PC-9 (cell line): Measurements from ENCODE around the gene INTS11. TPM values are rescaled to one million over a fixed set of nuclear protein-coding genes. Genes with fewer than 3 reads are reported as not detected.
A peak's percentile ranks its signal among the peaks of the same experiment; 100 is the strongest.

Experiments
- BruUV-seq: library from RNA; stranded (reverse); fragments of 400-500 nt; replicated peaks from 2 replicates; lab custom pipeline; 2021; lab: Mats Ljungman, UMichigan
- CTCF ChIA-PET: fragments of 300-600 bp; sonication (Branson Sonifier 250); formaldehyde crosslinking; loops from one replicate; lab custom pipeline; 2022; ENCODE audit warnings: antibody characterized with exemption; lab: Charles Lee
- POLR2A ChIA-PET: fragments of 300-600 bp; sonication (Branson Sonifier 250); formaldehyde crosslinking; loops from one replicate; lab custom pipeline; 2022; ENCODE audit warnings: antibody characterized with exemption; ENCODE audit not compliant: unreplicated experiment; lab: Charles Lee
- DNase-seq, 2 experiments: peaks; one replicate each; pipeline versions ENCODE4 v3.0.0 to v3.0.0-alpha.2; 2015 to 2022; ENCODE audit warnings: mixed read lengths in 1 of 2
- H2AFZ ChIP-seq: fragments of 200-600 bp; sonication (generic); 2 replicates; pipeline ENCODE4 v1.8.1; 2017; ENCODE audit warnings: antibody characterized with exemption
- H3F3A ChIP-seq: fragments of 200-600 bp; sonication (generic); 2 replicates; pipeline ENCODE4 v1.8.1; 2017; ENCODE audit warnings: antibody characterized with exemption, mild to moderate bottlenecking, low read depth; ENCODE audit not compliant: insufficient read depth
- H3K27ac ChIP-seq: fragments of 200-600 bp; sonication (generic); 2 replicates; pipeline ENCODE4 v1.6.1; 2016; ENCODE audit warnings: mixed run types
- H3K27me3 ChIP-seq: fragments of 200-600 bp; sonication (generic); 2 replicates; pipeline ENCODE4 v1.6.1; 2016; ENCODE audit warnings: low read depth, mixed run types; ENCODE audit not compliant: insufficient read depth
- H3K36me3 ChIP-seq: fragments of 200-600 bp; sonication (generic); 2 replicates; pipeline ENCODE4 v1.6.1; 2016; ENCODE audit warnings: low read depth, mixed run types
- H3K4me1 ChIP-seq: fragments of 200-600 bp; sonication (generic); replicated peaks from 2 replicates; pipeline ENCODE4 v1.6.1; 2016; ENCODE audit warnings: mixed run types; ENCODE audit not compliant: insufficient read depth
- H3K4me2 ChIP-seq: fragments of 200-600 bp; sonication (generic); 2 replicates; pipeline ENCODE4 v1.6.1; 2017; ENCODE audit warnings: mixed run types
- H3K4me3 ChIP-seq: fragments of 200-600 bp; sonication (generic); 2 replicates; pipeline ENCODE4 v1.6.1; 2016; ENCODE audit warnings: mixed run types
- H3K79me2 ChIP-seq: fragments of 200-600 bp; sonication (generic); 2 replicates; pipeline ENCODE4 v1.6.1; 2017; ENCODE audit warnings: low read depth, mixed run types
- H3K9me2 ChIP-seq: fragments of 200-600 bp; sonication (generic); 2 replicates; pipeline ENCODE4 v1.8.1; 2017; ENCODE audit warnings: mild to moderate bottlenecking; ENCODE audit not compliant: insufficient read depth
- H3K9me3 ChIP-seq: fragments of 200-600 bp; sonication (generic); 2 replicates; pipeline ENCODE4 v1.8.1; 2016; ENCODE audit warnings: low read depth; ENCODE audit not compliant: insufficient read depth
- H4K20me1 ChIP-seq: fragments of 200-600 bp; sonication (generic); 2 replicates; pipeline ENCODE4 v1.8.1; 2017; ENCODE audit not compliant: insufficient read depth
- EZH2 ChIP-seq: fragments of 200-600 bp; sonication (generic); IDR thresholded peaks from 2 replicates; pipeline ENCODE4 v1.8.0; 2017; ENCODE audit warnings: antibody characterized with exemption, low read depth
- intact Hi-C: fragments of 100-400 bp; cut with micrococcal nuclease; formaldehyde crosslinking; loops from one replicate; pipeline ENCODE4 v1.10.0; 2022; ENCODE audit not compliant: unreplicated experiment
- total RNA-seq: library from RNA; stranded (reverse); gene quantifications from 2 replicates; pipeline ENCODE4 v1.2.3, GENCODE V29; 2021
- TF ChIP-seq, protein P1 (sequence below): fragments of 200-600 bp; sonication (generic); conservative IDR thresholded peaks from 2 replicates; pipeline ENCODE4 v1.6.1; 2017; ENCODE audit warnings: mixed run types, antibody characterized with exemption, mild to moderate bottlenecking, moderate library complexity

The INTS11 gene
- total RNA-seq, 1 experiment from 2014 or later, result 130 TPM

DNA sequence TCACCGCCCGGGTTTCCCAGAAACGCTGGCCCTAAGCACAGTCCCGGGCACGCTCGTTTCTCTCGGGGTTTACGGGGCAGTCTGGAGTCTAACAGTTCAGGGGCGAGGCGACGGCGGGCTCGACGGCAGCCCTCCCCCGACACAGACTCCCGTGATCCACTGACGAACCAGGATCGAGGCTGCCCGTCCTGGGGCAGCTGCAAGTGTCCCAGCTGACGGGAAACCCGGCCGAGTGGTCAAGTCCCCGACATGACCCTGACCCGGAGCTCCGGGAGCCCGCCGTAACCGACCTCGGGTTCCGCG, 51.3 kb downstream of the INTS11 start:
- intact Hi-C loops, result loop anchor here (5.0 kb wide), 1 partner anchor 74 kb away; the partner anchor contains the start of gene DVL1
- TF ChIP-seq, protein P1, sequence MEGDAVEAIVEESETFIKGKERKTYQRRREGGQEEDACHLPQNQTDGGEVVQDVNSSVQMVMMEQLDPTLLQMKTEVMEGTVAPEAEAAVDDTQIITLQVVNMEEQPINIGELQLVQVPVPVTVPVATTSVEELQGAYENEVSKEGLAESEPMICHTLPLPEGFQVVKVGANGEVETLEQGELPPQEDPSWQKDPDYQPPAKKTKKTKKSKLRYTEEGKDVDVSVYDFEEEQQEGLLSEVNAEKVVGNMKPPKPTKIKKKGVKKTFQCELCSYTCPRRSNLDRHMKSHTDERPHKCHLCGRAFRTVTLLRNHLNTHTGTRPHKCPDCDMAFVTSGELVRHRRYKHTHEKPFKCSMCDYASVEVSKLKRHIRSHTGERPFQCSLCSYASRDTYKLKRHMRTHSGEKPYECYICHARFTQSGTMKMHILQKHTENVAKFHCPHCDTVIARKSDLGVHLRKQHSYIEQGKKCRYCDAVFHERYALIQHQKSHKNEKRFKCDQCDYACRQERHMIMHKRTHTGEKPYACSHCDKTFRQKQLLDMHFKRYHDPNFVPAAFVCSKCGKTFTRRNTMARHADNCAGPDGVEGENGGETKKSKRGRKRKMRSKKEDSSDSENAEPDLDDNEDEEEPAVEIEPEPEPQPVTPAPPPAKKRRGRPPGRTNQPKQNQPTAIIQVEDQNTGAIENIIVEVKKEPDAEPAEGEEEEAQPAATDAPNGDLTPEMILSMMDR, result no peak
- no peak for TF ChIP-seq EZH2
- peaks cover 39% of the 10 kb centered on the region for H4K20me1 ChIP-seq
- no peaks in the 10 kb centered on the region for H3K9me3 ChIP-seq
- H3K36me3 ChIP-seq, result peaks cover 4% of the 10 kb centered on the region; the same call in 1 of the 2 replicates
- no peaks in the 10 kb centered on the region for H3K27me3 ChIP-seq
- no TSS peak for BruUV-seq
- peak overlapping the region; percentile 70 for H3K4me3 ChIP-seq
- H3K4me2 ChIP-seq, result peak overlapping the region; percentile 93
- no peaks in the 10 kb centered on the region for H3K9me2 ChIP-seq
- H2AFZ ChIP-seq, result no peak overlapping the region
- DNase-seq, result no peak
- peaks cover 50% of the 10 kb centered on the region for H3K79me2 ChIP-seq
- ChIA-PET CTCF (no interaction called here), POLR2A (interaction anchor here (0.6 to 0.7 kb wide), 5 partner anchors 9 to 142 kb away, joined by 3 to 21 read pairs (median 14); no protein-coding TSS in a partner anchor)
- H3F3A ChIP-seq, result peaks cover 10% of the 10 kb centered on the region
- peak overlapping the region; percentile 42 for H3K27ac ChIP-seq
- H3K4me1 ChIP-seq, result peaks cover 17% of the 10 kb centered on the region

DNA sequence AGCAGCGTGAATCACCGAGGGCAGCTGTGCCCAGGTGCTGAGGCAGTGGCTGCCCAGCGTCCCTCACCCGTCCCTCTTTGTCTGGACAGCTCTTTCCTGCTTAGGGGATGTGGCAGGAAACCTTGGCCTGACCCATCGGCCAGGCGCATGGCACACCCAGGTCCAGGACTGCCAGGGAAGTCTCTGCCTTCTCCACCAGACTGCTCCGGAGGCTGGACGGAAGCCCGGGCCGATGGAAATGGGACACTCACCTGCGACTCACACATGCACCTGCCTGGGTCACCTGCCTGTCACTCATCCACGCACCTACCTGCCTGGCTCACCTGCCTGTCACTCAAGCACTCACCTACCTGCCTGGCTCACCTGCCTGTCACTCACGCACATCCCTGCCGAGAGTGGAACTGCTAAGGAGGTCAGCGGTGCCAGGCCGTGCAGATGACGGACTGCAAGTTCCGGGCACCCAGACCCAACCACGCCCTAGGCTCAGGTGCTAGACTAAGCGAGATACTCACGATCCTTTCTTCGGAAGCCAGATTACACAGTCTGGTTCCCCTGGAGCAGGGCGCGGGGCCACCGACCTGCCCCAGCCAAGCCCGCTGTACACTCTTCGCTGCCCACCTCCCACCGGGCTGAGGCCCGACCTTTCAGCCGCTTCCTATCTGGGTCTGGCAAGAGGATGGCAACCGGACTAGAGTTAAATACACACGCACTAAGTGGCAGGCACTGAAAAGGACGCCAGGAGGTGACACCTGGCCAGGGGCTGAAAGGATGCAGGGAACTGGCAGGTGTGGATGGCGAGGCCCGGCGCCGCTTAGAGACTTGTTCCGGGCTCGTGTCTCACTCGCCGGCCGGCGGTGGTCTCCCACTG, 51.9 kb downstream of the INTS11 start:
- peaks cover 4% of the 10 kb centered on the region; the same call in 1 of the 2 replicates for H3K36me3 ChIP-seq
- no peaks in the 10 kb centered on the region for H3K27me3 ChIP-seq
- no peaks in the 10 kb centered on the region for H3K9me3 ChIP-seq
- TSS peak; percentile 72 for BruUV-seq
- H3K4me3 ChIP-seq, result peak overlapping the region; percentile 70
- no peak overlapping the region for H2AFZ ChIP-seq
- ChIA-PET CTCF (no interaction called here), POLR2A (no interaction called here)
- peaks cover 17% of the 10 kb centered on the region for H3K4me1 ChIP-seq
- TF ChIP-seq, protein P1, result no peak
- no peak for TF ChIP-seq EZH2
- H4K20me1 ChIP-seq, result peaks cover 45% of the 10 kb centered on the region
- H3K27ac ChIP-seq, result peak overlapping the region; percentile 55
- DNase-seq, result peak; percentile 65 to 78
- no peaks in the 10 kb centered on the region for H3K9me2 ChIP-seq
- intact Hi-C loops, result loop anchor here (5.0 kb wide), 1 partner anchor 75 kb away; the partner anchor contains the start of gene DVL1
- peak overlapping the region; percentile 93 for H3K4me2 ChIP-seq
- peaks cover 53% of the 10 kb centered on the region for H3K79me2 ChIP-seq
- H3F3A ChIP-seq, result peaks cover 11% of the 10 kb centered on the region

DNA sequence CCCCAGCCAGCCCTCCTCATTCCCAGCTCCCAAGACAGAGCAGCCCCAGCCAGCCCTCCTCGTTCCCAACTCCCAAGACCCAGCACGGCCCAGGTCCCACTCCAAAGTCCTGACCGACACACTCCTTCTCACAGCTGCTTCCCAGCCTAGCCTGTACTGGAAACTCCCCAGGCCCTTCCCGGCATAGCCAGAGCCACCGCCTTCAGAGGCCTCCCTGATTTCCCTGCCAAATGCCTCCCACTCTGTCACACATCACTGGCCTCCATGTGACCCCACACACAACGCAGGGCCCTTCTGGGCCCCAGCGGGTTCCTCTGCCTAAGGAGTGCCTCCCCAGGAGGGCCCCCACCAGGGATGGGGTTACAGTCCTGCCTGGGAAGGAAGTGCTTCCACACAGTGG, 53.6 kb downstream of the INTS11 start:
- H3F3A ChIP-seq, result peaks cover 24% of the 10 kb centered on the region
- no peaks in the 10 kb centered on the region for H3K9me2 ChIP-seq
- ChIA-PET POLR2A (no interaction called here), CTCF (no interaction called here)
- H3K4me3 ChIP-seq, result no peak overlapping the region
- intact Hi-C loops, result loop anchor here (5.0 kb wide), 1 partner anchor 76 kb away; the partner anchor contains the start of gene DVL1
- H2AFZ ChIP-seq, result no peak overlapping the region
- H3K4me2 ChIP-seq, result peak overlapping the region; percentile 93; the same call in 1 of the 2 replicates
- no peaks in the 10 kb centered on the region for H3K9me3 ChIP-seq
- no peak overlapping the region for H3K27ac ChIP-seq
- peaks cover 17% of the 10 kb centered on the region for H3K4me1 ChIP-seq
- H3K79me2 ChIP-seq, result peaks cover 67% of the 10 kb centered on the region
- H3K36me3 ChIP-seq, result peaks cover 4% of the 10 kb centered on the region
- no peak for DNase-seq
- H3K27me3 ChIP-seq, result no peaks in the 10 kb centered on the region
- no TSS peak for BruUV-seq
- TF ChIP-seq, protein P1, result no peak
- peaks cover 52% of the 10 kb centered on the region for H4K20me1 ChIP-seq
